Activated CD8-positive, alpha-beta T cell treated with anti-CD3 and anti-CD28 coated beads for 36 hours (primary cell): ENCODE data around the gene BORCS5. TPM values are rescaled to one million over a fixed set of nuclear protein-coding genes. Genes with fewer than 3 reads are reported as not detected.

Experiments
- ATAC-seq: fragments of 200-7000 bp; cut with Tn5 transposase; one replicate; pipeline ENCODE4 v1.10.0; 2021; ENCODE audit warnings: mild to moderate bottlenecking, moderate library complexity
- CTCF ChIA-PET: fragments of 350-600 bp; sonication (Branson Sonifier 250); formaldehyde crosslinking; loops from one replicate; lab custom pipeline; 2021; ENCODE audit warnings: antibody characterized with exemption; lab: Charles Lee
- POLR2A ChIA-PET: fragments of 350-600 bp; sonication (Branson Sonifier 250); formaldehyde crosslinking; loops from one replicate; lab custom pipeline; 2021; ENCODE audit warnings: antibody characterized with exemption; lab: Charles Lee
- DNase-seq: peaks from one replicate; pipeline ENCODE4 v3.0.0-alpha.2; 2020
- H3K27ac Mint-ChIP-seq: one replicate; pipeline ENCODE4 v1.8.0; 2021; ENCODE audit warnings: mild to moderate bottlenecking, mixed read lengths
- H3K27me3 Mint-ChIP-seq: one replicate; pipeline ENCODE4 v1.8.0; 2021; ENCODE audit warnings: mixed read lengths
- H3K36me3 Mint-ChIP-seq: one replicate; pipeline ENCODE4 v1.8.0; 2021; ENCODE audit warnings: low read depth, mixed read lengths
- H3K4me1 Mint-ChIP-seq: one replicate; pipeline ENCODE4 v1.8.0; 2021; ENCODE audit warnings: low read depth, mixed read lengths
- H3K4me3 Mint-ChIP-seq: one replicate; pipeline ENCODE4 v1.8.0; 2021; ENCODE audit warnings: mild to moderate bottlenecking, moderate library complexity, mixed read lengths
- H3K9me3 Mint-ChIP-seq: one replicate; pipeline ENCODE4 v1.8.0; 2021; ENCODE audit warnings: mixed read lengths
- CTCF ChIP-seq: fragments of 200-600 bp; IDR thresholded peaks from one replicate; pipeline ENCODE4 v1.8.0; 2022; ENCODE audit warnings: antibody characterized with exemption, mild to moderate bottlenecking
- intact Hi-C: fragments of 100-400 bp; cut with micrococcal nuclease; formaldehyde crosslinking; loops from one replicate; pipeline ENCODE4 v1.10.0; 2022
- total RNA-seq, 2 experiments: library from RNA; stranded (reverse); gene quantifications; one replicate each; pipeline ENCODE4 v1.2.3, GENCODE V29; 2021

The BORCS5 gene
- total RNA-seq, 2 experiments from 2014 or later = 31.5 to 32.9 TPM

GRCh38 chr12:12323591-12323990, 33.3 kb upstream of the BORCS5 start:
- Mint-ChIP-seq H3K9me3 (no peaks in the 10 kb centered on the region), H3K4me3 (no peak overlapping the region), H3K36me3 (no peaks in the 10 kb centered on the region), H3K27ac (no peak overlapping the region), H3K4me1 (peaks cover 6% of the 10 kb centered on the region), H3K27me3 (no peaks in the 10 kb centered on the region)
- no peak for TF ChIP-seq CTCF
- no peak for DNase-seq
- intact Hi-C loops = no loop called here
- no peak for ATAC-seq
- CTCF ChIA-PET = interaction anchor here (4.7 kb wide), 1 partner anchor 241 kb away, joined by 28 read pairs; no protein-coding TSS in a partner anchor
- POLR2A ChIA-PET = no interaction called here

- Mint-ChIP-seq H3K36me3 (no peaks in the 10 kb centered on the region), H3K9me3 (no peaks in the 10 kb centered on the region), H3K4me1 (peaks cover 6% of the 10 kb centered on the region), H3K27ac (no peak overlapping the region), H3K4me3 (no peak overlapping the region), H3K27me3 (no peaks in the 10 kb centered on the region)
- TF ChIP-seq CTCF = no peak
- ChIA-PET CTCF (interaction anchor here (0.8 to 9.4 kb wide), 9 partner anchors 8 to 745 kb away, joined by 3 to 77 read pairs (median 6); partner anchors contain the start of gene MANSC1), POLR2A (no interaction called here)
- intact Hi-C loops = loop anchor here (5.0 kb wide), 1 partner anchor 294 kb away; no protein-coding TSS in a partner anchor
- ATAC-seq = no peak
- no peak for DNase-seq
Observed at GRCh38 chr12:12326262-12326661, 30.6 kb upstream of the BORCS5 start.

- ChIA-PET CTCF (interaction anchor here (0.7 to 9.4 kb wide), 47 partner anchors 9 to 782 kb away, joined by 3 to 77 read pairs (median 4); partner anchors contain the start of genes BORCS5, LRP6 and MANSC1), POLR2A (interaction anchor here (0.7 kb wide), 1 partner anchor 749 kb away, joined by 3 read pairs; no protein-coding TSS in a partner anchor)
- Mint-ChIP-seq H3K36me3 (no peaks in the 10 kb centered on the region), H3K4me1 (peaks cover 6% of the 10 kb centered on the region), H3K4me3 (no peak overlapping the region), H3K9me3 (no peaks in the 10 kb centered on the region), H3K27me3 (no peaks in the 10 kb centered on the region), H3K27ac (peak overlapping the region; percentile 66)
- DNase-seq (peak; percentile 16), ATAC-seq (peak; percentile 80)
- peak; percentile 72 for TF ChIP-seq CTCF
- intact Hi-C loops = loop anchor here (5.0 kb wide), 1 partner anchor 296 kb away; no protein-coding TSS in a partner anchor
Observed at GRCh38 chr12:12327802-12328201, 29.1 kb upstream of the BORCS5 start.

- intact Hi-C loops = loop anchor here (5.0 to 10.0 kb wide), 2 partner anchors 249 to 757 kb away; no protein-coding TSS in a partner anchor
- H3K27ac Mint-ChIP-seq = no peak overlapping the region
- DNase-seq (no peak), ATAC-seq (no peak)
- no peaks in the 10 kb centered on the region for H3K9me3 Mint-ChIP-seq
- H3K4me1 Mint-ChIP-seq = peaks cover 20% of the 10 kb centered on the region
- CTCF ChIA-PET = interaction anchor here (1.0 to 9.4 kb wide), 6 partner anchors 9 to 296 kb away, joined by 3 to 82 read pairs (median 4); partner anchors contain the start of gene MANSC1
- H3K36me3 Mint-ChIP-seq = no peaks in the 10 kb centered on the region
- POLR2A ChIA-PET = interaction anchor here (1.2 kb wide), 1 partner anchor 26 kb away, joined by 6 read pairs; the partner anchor contains the start of gene BORCS5
- H3K27me3 Mint-ChIP-seq = no peaks in the 10 kb centered on the region
- TF ChIP-seq CTCF = no peak
- no peak overlapping the region for H3K4me3 Mint-ChIP-seq
Observed at GRCh38 chr12:12331244-12331771, 25.6 kb upstream of the BORCS5 start.

GRCh38 chr12:12331896-12332295, 25.0 kb upstream of the BORCS5 start:
- TF ChIP-seq CTCF = no peak
- POLR2A ChIA-PET = no interaction called here
- intact Hi-C loops = loop anchor here (5.0 to 10.0 kb wide), 2 partner anchors 250 to 757 kb away; no protein-coding TSS in a partner anchor
- H3K27me3 Mint-ChIP-seq = no peaks in the 10 kb centered on the region
- DNase-seq (no peak), ATAC-seq (no peak)
- H3K36me3 Mint-ChIP-seq = no peaks in the 10 kb centered on the region
- no peak overlapping the region for H3K27ac Mint-ChIP-seq
- no peaks in the 10 kb centered on the region for H3K9me3 Mint-ChIP-seq
- CTCF ChIA-PET = interaction anchor here (0.6 to 9.4 kb wide), 10 partner anchors 8 to 754 kb away, joined by 3 to 82 read pairs (median 4); partner anchors contain the start of gene MANSC1
- H3K4me3 Mint-ChIP-seq = no peak overlapping the region
- peaks cover 20% of the 10 kb centered on the region for H3K4me1 Mint-ChIP-seq
